Stimulated activated CD4-positive, alpha-beta T cell treated with anti-CD3 and anti-CD28 coated beads, TNF-alpha, amount 100 ng/mL, for 24 hours (primary cell): ENCODE results near the gene KCNQ5.

Experiments used
- DNase-seq, 3 experiments: peaks; one replicate each; pipeline ENCODE4 v3.0.0-alpha.2; 2020; ENCODE audit warnings: low read depth in 3 of 3

Gene KCNQ5

DNA sequence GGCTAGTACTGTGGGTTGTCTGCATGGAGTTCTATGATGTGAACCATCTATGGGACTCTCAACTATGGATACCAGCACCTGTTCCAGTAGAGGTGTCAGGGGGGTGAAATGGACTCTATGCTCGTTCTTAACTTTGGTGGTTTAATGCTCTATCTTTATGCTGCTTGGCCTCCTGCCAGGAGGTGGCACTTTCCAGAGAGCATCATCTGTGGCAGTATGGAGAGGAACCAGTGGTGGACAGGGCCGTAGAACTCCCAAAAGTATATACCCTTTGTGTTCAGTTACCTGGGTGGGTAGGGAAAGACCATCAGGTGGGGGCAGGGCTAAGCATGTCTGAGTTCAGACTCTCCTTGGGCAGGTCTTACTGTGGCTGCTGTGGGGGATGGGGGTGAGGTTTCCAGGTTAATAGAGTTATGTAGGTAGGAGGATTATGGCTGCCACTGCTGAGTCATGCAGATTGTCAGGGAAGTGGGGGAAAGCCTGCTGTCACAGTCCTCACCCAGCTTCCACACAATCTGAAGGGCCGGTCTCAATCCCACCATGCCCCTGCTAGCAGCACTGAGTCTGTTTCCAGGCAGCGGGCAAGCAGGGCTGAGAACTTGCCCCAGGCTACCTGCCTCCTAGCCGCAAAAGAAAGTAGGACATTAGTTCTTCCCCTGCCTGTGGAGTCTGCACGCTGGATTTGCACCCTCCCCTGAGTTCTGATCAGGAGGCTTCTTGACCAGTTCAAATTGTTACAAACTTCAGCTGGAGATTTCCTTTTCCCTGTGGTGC lies 284.0 kb downstream of the KCNQ5 start:
- no peak for DNase-seq

- DNase-seq, result no peak
Measured at GRCh38 chr6:72911463-72912155, 289.7 kb downstream of the KCNQ5 start.

DNA sequence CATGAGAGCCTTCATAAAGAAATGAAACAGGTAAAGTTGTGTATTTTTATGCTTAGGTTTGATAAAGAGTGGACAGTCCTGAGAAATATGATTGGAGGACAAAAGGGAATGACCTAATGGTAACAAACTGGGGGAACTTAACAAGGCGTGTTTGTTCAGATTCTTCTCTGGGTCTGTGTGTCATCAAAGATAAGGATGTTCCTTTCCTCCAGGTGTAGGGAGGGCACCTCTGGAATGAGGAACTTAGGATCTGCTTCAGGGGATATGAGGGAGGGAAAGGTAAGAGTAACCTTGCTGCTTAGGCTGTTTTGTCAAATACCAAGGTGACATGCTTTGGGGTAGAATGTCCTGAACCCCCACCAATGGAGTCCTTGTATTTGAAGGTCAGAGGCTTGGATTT lies 291.9 kb downstream of the KCNQ5 start:
- no peak for DNase-seq

GRCh38 chr6:72916298-72916697 lies 294.4 kb downstream of the KCNQ5 start:
- no peak for DNase-seq

- DNase-seq, result no peak
Measured at GRCh38 chr6:72916906-72917305, 295.0 kb downstream of the KCNQ5 start.

GRCh38 chr6:72922401-72922800 lies 300.5 kb downstream of the KCNQ5 start:
- DNase-seq, result no peak

- DNase-seq, result no peak
Measured at GRCh38 chr6:72925136-72925535, 303.3 kb downstream of the KCNQ5 start.

- DNase-seq, result no peak
Measured at GRCh38 chr6:72930556-72931132, 308.8 kb downstream of the KCNQ5 start.

DNA sequence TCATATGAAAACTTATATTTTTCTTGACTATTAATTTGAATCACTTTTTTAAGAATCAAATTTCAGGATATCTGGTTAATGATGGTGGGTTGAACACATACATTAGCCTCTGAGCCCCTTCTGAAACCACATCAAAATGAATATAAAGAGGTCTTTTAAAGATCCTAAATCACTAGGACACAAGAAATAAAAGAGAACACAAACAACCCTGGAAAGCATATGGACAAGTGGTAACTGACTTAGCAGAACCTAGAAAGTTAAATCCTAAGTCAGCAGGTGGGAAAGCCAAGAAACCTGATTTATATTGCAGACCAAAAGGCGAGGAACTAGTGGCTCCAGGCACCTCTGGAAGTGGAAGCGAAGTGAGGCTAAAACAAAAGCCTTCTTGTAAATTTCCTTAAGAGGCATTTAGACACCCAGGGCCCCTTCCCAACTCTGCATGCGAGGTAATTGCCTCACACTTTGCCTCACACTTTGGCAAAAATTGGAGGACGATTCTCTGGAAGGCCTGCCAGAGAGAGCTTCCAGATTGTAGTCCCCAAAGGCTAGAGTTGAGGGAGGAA lies 309.5 kb downstream of the KCNQ5 start:
- no peak for DNase-seq

GRCh38 chr6:72933233-72933632 lies 311.4 kb downstream of the KCNQ5 start:
- no peak for DNase-seq

DNA sequence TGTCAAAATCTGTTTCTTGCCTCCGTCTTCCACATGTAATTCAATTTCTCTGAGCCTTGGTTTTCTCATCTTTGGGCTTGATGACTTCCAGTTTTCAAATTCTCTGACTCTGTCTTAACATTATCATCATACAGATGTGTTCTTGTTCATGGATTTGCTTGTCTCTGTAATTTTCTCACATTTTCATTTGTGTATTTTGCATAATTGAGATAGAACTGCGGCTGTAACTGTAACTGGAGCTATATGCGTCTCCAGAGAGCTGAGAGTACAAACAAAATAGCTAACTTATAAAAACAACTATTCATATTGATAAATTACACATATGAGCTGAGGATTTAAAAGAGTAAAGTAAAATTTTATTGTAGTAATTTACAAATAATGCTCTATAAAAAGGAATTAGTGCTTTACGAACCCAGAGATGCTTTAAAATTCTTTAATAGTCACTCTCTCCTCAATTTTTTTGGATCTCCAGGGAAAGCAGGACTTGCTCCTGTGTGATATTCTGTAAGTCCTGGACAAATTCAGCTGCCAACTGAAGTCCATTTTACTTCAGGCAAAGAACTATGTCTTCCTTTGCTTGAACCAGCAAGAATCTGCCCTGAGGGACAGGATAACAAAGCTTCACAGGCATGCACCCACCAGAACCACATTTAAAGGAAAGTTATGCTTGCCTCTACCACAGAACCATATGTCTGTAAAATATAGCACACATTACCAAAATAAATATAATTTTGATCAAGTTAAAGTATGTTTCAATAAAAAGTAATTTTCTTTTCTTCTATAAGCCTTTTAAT lies 315.1 kb downstream of the KCNQ5 start:
- no peak for DNase-seq

DNA sequence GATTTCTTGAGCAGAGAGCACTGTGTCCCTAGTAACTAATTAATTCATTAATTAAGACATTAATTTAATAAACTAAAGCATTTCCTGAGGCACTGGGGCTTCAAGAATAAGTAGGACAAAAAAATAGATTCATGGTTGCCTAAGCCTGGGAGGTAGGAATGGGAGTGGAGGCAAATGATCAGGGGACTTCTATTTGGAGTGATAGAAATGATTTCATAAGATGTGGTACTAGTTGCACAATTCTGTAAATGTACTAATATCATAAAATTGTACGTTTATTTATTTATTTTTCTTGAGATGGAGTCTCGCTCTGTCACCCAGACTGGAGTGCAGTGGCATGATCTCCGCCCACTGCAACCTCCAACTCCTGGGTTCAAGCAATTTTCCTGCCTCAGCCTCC lies 316.2 kb downstream of the KCNQ5 start:
- no peak for DNase-seq

GRCh38 chr6:72939004-72939403 lies 317.1 kb downstream of the KCNQ5 start:
- no peak for DNase-seq

DNA sequence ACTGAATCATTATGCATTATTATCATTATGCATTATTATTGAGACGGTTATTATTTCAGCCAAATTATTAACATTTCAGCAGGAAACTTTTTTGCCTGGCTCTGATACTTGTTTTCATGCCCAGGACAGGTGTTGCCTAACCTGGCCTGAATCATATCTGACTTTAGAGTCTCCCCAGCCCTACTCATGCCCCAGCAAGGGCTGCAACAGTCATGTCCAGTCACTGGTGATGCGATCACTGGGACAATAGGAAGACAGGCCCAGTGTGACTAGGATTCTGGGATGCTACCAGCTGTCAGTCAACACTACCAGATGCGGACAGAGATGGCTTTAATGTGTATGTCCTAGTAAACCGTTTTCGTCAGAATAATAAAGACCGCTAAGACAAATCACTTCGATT lies 318.4 kb downstream of the KCNQ5 start:
- no peak for DNase-seq

GRCh38 chr6:72941263-72941662 lies 319.4 kb downstream of the KCNQ5 start:
- no peak for DNase-seq

DNA sequence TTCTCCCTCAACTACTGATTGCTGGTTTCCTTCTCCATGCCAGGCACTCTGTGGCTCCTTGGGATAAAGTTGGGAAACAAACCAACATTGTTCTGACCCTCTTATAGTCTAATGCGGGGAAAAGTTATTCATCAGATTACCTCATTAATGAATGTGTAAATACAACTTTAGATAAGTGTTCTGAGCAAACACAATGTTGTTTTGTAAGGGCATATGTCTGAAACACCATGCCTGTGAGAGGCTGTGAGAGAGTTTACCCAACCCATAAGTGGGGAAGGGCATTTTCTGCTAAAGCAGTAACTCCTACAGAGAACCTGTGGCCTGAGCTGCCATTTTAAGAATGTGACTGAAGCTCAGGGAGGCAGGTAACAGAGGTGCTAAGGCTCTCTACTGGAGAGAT lies 319.9 kb downstream of the KCNQ5 start:
- no peak for DNase-seq

- DNase-seq, result no peak
Measured at GRCh38 chr6:72943699-72944098, 321.8 kb downstream of the KCNQ5 start.

DNA sequence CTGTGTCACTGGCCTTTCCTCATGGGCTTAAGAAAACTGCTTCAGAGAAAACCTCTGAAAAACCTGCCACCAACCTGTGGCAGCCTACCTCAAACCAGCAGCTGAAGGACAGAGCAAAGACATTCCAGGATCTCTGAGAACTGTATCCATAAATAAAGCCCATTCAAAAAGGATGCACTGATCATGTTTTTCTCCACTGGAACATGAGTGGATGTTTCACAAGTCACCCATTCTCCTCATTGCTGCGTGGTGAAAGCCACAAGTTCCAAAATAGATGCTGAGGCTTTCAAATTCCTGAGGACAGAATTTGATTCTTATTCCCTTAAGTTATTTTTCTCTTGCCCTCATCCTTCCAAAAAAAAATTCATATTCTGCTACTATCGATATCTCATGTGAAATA lies 322.8 kb downstream of the KCNQ5 start:
- DNase-seq, result no peak

DNA sequence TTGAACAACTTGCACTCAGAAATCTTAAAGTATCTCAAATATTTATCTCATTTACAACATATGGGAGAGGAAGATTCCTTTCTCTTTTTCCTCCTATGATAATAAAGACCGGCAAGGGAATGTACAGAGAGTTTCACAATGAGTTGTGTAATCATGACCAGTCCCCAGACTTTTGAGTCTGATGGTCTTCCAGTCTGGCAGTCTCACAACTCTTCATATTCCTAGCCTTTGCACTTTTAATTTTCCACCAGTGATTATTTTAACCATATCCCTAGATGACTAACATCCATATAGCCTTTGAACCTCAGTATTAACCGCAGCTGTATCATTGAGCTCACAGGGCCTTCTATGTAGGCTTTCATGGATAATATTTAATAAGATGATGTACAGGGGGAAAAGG lies 324.9 kb downstream of the KCNQ5 start:
- DNase-seq, result no peak

- DNase-seq, result no peak
Measured at GRCh38 chr6:72947534-72947933, 325.7 kb downstream of the KCNQ5 start.

DNA sequence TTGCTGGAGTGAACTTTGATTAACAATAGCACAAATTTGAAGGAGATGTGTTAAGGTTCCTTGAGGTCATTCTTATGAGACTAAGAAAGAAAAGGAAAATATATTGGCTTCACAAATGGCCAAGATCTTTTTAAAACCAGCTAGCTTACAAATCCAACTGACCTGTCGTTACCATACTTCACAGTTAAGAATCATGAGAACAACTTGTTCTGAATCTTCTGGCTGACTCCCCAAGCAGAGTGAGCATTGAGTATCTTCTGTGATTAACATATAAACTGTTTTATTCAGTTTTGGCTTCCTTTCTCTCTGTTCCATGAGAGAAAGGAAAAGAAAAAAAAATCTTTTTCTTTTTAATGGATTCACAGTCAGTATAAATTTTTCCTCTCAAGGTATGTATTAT lies 326.3 kb downstream of the KCNQ5 start:
- no peak for DNase-seq
